HG02678 (cell line): ENCODE results near the gene MIGA1.
"Not testable (repeated sequence)": the region's sequence is repeated elsewhere in the genome, so short reads cannot be mapped to it uniquely, and the experiment has no call there.

Experiments
- ATAC-seq: cut with Tn5 transposase; IDR thresholded peaks from one replicate; pipeline ENCODE4 v1.9.1; 2021; ENCODE audit warnings: mild to moderate bottlenecking, moderate library complexity; ENCODE audit not compliant: unreplicated experiment

The MIGA1 gene, protein sequence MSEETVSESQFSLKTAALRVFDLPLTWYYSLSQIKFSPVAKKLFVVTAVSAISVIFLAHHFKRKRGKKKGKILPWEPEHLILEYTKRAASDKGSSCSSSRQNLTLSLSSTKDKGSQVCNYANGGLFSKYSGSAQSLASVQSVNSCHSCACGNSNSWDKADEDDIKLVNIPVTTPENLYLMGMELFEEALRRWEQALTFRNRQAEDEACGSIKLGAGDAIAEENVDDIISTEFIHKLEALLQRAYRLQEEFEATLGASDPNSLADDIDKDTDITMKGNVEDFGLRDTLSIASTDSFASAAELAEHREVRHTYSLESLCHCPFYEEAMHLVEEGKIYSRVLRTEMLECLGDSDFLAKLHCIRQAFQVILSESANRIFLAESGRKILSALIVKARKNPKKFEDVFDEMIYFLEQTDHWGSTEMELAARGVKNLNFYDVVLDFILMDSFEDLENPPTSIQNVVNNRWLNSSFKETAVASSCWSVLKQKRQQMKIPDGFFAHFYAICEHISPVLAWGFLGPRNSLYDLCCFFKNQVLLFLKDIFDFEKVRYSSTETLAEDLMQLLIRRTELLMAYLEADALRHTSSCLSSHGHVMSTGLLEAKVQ

GRCh38 chr1:77779529-77780281 lies at the start of gene MIGA1:
Gene MIGA1, plus strand, starts transcription at chr1:77779649. Its CDS starts 3,604 bp downstream, at chr1:77783253.
- ATAC-seq, result peak; percentile 96

- no peak for ATAC-seq
Measured at GRCh38 chr1:77732090-77732489, 47.4 kb upstream of the MIGA1 start.

DNA sequence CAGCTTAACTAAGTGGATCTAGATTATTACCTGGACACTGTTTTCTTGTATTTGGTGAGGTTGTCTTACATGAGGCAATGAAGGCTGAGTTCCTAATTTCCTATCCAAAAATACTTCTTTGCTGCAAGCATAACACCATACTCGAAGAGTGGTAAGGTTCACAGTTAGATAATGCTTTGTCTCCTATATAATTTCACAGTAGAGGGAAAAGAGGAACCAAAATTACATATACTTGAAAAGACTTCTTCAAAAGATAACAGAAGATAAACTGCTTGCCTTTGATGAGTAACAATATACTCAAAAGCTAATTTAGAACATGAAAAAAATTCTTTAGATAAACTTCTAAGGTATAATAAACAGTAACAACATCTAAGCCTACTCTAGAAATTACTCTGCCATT lies 40.2 kb upstream of the MIGA1 start:
- ATAC-seq, result no peak

DNA sequence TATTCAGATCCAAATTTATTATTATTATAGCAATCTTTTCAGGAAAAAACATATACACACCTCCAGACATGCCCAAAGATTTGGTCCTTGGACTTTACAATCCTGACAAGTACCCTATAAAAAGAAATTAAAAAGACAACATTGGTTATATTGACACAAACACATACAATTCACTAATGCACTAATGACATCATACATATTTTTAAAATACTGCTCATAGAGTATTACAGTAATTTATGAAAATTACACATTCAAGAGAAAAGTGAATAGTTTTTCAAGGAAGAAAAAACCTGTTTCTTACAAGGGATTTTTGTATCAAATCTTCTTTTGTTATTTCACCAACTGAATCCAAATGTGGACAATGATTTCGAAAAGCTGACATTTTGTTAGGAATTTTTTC lies 38.1 kb upstream of the MIGA1 start:
- ATAC-seq, result no peak

DNA sequence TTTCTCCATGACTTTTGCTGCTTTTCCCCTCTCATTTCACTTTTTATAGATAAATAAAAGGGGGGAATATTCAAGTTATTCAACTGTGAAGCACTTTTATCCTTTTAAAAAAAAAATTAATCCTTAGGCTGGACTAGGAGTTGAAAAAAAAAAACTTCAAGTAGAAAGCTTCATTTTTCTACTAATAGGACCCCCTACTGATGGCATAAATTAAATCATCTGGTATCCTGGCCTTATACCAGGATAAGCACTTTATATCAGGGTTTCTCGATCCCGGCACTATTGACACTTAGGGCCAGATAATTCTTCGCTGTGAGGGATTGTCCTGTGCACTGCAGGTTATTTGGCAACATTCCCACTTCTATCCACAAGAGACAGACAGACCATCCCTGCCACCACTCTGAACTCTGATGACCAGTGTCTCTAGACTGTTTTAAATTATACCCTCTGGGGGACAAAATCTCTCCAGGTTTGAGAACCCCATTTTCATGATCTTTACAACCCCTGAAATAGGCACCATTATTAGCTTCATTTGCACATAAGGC lies 37.4 kb upstream of the MIGA1 start:
- no peak for ATAC-seq

GRCh38 chr1:77744576-77744975 lies 34.9 kb upstream of the MIGA1 start:
- ATAC-seq, result no peak

- not testable (repeated sequence) for ATAC-seq
Measured at GRCh38 chr1:77749489-77749888, 30.0 kb upstream of the MIGA1 start.

DNA sequence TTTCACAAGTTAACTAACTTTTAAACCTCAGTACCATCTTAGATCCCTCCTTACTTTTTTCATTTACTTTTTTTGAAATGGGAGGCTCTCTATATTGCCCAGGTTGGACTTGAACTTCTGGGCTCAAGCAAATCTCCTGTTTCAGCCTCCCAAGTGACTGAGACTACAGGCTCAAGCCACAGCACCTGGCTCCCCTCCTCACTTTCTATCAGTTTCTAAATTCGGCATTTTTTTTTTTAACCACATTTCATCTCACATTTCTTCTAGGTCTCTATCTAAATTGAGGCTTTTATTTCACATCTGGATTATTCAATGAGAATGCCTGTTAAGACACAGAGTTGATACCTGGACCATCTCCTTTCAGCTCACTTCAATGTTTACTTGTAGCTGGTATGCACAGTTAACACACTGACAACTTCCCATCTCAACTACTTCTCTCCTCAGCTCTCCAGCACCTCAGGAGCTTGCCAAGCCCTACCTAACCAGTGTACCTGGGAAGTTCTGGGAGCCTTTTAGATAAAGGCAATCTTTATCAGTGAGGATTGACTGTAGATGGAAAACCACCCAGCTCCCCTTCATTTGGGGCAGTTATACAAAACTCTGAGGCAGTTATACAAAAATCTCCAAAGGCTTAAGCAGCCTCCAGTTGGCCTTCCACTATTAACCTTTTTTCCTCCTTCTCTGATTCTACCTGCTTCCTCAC lies 23.2 kb upstream of the MIGA1 start:
- ATAC-seq, result no peak

- no peak for ATAC-seq
Measured at GRCh38 chr1:77757066-77757584, 22.3 kb upstream of the MIGA1 start.

- no peak for ATAC-seq
Measured at GRCh38 chr1:77757603-77758002, 21.8 kb upstream of the MIGA1 start.

DNA sequence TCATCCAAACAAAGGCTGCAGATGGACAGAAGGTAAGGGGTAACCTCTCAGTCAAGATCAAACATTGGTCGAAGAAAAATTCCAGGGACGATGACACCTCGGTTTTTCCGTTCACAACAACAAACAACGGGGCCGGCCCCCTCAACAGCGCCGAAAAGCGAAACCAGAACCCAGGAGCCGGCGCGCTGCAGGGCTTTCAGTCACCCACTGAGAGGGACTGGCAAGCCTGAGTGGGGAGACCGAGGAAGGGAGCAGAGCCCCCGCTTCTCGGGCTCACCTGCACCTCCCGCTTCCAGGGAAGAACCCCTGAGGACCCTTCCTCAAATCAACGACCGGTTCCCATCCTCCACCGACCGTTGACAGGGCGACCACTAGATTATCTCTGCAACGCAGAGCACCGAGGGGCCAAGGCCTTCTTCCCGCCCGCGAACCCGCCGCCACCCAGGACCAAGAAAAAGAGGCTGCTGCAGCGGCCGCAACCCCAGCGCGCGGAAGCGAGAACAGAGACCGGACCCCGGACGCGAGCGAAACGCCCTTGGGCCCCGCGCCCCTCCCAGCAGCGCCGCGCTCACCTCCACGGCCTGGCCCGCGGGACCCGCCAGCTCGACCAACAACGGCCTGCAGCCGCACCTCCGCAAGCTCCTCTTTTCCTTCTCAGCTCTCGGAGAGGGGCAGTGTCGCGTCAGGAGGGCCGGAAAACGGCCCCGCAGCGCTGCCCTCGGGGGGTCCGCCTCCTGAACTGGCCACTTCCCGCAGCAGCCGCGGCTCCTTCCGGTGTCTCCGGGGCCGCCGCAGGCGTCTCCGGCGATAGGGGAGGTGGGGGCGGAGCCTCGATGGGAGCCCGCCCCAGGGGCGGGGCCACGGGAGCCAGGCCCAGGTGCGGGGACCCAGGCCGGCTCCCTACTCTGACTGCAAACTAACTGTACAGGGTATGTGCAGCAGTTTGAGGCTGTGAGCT lies 20.1 kb upstream of the MIGA1 start, which contains the start of gene USP33:
USP33 (minus strand) TSS at position 782 of the 958 bp plus-strand sequence. CDS start 18,155 bp downstream, outside the sequence.
- peak; percentile 96 for ATAC-seq

DNA sequence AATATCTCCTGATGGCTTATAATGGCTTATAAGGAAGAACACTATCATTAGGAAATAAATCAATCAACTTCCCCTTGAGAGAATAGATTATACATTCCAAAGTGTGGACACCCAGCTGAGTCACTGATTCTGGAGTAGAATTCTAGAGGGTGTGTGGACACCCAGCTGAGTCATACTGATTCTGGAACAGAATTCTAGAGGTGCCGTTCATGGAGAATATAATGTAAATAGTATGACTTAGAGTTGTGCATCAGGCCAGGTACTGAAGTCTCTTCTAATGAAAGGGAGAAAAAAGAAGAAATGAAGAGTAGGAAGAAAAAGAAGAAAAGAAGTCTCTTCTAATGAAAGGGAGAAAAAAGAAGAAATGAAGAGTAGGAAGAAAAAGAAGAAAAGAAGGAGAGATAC lies 17.4 kb upstream of the MIGA1 start:
- no peak for ATAC-seq

GRCh38 chr1:77768006-77768405 lies 11.4 kb upstream of the MIGA1 start:
- no peak for ATAC-seq

DNA sequence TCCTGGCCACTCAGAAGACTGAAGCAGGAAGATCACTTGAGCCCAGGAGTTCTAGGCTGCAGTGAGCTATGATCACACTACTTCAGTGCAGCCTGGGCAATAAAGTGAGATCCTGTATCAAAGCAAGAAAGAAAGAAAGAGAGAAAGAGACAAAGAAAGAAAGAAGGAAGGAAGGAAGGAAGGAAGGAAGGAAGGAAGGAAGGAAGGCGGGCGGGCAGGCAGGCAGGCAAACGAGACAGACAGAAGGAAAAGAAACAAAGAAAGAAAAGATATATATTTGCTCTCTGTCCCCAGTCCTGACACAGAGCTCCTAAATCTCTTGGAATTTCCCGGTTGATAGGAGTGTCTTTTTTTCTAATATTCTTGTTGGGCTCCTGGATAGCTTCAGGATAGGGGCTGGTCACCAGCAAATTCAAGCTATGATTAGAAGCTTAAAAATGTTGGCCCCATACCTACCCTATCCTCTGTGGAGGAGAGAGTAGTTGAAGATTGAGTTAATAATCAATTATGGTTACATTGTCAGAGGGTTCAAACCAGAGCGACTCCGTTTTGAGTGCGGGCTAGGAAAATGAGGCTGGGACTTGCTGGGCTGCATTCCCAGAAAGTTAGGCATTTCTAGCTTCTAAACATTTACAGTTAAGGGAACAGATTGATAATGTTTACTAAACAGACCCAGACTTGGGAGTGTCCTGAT lies 3.3 kb upstream of the MIGA1 start:
- no peak for ATAC-seq

GRCh38 chr1:77781683-77782082 lies 2.2 kb downstream of the MIGA1 start:
- ATAC-seq, result no peak

GRCh38 chr1:77783141-77783540 lies 3.7 kb downstream of the MIGA1 start:
- no peak for ATAC-seq

GRCh38 chr1:77786093-77786741 lies 6.8 kb downstream of the MIGA1 start:
- not testable (repeated sequence) for ATAC-seq

DNA sequence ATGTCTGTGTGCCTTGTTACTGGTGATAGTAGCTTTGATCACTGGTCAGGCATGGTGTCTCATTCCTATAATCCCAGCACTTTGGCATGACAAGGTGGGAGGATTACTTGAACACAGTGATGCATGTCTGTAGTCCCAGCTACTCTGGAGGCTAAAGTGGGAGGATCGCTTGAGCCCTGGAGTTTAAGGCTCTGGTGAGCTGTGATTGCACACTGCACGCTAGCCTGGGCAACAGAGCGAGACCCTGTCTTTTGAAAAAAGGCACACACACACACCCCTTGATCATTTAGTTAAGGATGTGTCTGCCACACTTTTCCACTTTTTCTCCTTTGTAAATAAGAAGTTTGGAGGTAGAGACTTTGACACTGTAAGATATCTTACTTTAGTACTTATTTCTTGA lies 15.1 kb downstream of the MIGA1 start:
- no peak for ATAC-seq
